ENCODE results near the gene PCGF3. TPM values are rescaled to one million over a fixed set of nuclear protein-coding genes. Genes with fewer than 3 reads are reported as not detected.
"Not testable (repeated sequence)": the region's sequence is repeated elsewhere in the genome, so short reads cannot be mapped to it uniquely, and the experiment has no call there.

Gene PCGF3
- total RNA-seq, 2 donors from 2014 or later: 34.4 to 35.3 TPM

DNA sequence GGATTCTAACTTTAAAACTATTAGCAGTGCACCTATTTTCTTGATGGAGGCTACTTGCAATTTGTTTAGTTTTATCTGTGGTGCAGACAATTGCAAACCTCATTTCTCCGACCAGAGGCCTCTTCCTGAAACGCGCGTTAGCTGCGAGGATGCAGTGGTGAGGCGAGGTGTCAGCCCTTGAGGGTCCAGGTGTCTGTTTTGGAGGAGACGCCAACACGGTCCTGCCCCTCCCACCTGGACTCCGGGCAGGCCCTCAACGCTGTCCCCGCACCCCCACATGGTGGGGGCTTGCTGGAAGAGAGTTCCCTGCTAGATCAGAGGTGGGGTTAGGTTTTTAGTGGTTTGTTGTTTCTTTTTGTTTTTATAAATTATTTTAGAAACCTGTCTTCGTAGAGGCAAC lies 34.4 kb downstream of the PCGF3 start:
- Mint-ChIP-seq H3K27ac (no peak overlapping the region), H3K36me3 (ENCODE audit: low read depth) (peaks cover 32% of the 10 kb centered on the region), H3K9me3 (no peaks in the 10 kb centered on the region), H3K27me3 (no peaks in the 10 kb centered on the region), H3K4me1 (no peaks in the 10 kb centered on the region), H3K4me3 (no peak overlapping the region)
- no peak for ATAC-seq (replicated peaks)

DNA sequence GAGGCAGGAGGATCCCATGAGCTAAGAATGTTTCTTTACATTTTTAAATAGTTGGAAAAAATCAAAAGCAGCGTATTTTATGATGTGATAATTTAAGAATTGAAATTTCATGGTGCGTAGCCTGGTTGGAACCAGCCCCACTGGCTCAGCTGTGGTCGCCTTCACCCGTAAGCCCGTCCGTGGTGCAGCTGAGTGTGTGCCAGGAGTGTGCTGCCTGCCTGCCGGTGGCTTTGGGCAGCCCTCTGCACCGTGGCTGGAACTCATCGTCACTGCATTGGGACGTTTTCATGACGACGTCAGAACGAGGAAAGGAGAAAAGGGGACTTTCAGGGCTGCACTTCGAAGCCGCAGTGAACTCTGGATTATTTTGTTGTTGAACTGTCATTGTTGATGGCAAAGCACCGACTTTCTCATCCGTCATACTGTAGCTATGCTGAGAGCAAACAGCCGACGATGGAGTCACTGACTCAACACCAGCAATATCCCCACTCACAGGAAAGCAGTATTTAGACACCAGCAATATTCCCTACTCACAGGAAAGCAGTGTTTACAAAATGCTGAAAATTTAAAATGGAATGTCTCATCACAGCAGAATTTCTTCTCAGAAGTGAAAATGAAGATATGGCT lies 35.1 kb downstream of the PCGF3 start:
- H3K36me3 Mint-ChIP-seq (ENCODE audit: low read depth): peaks cover 24% of the 10 kb centered on the region
- H3K4me1 Mint-ChIP-seq: no peaks in the 10 kb centered on the region
- H3K9me3 Mint-ChIP-seq: no peaks in the 10 kb centered on the region
- ATAC-seq (replicated peaks): no peak
- no peak overlapping the region for H3K27ac Mint-ChIP-seq
- H3K4me3 Mint-ChIP-seq: no peak overlapping the region
- H3K27me3 Mint-ChIP-seq: no peaks in the 10 kb centered on the region

DNA sequence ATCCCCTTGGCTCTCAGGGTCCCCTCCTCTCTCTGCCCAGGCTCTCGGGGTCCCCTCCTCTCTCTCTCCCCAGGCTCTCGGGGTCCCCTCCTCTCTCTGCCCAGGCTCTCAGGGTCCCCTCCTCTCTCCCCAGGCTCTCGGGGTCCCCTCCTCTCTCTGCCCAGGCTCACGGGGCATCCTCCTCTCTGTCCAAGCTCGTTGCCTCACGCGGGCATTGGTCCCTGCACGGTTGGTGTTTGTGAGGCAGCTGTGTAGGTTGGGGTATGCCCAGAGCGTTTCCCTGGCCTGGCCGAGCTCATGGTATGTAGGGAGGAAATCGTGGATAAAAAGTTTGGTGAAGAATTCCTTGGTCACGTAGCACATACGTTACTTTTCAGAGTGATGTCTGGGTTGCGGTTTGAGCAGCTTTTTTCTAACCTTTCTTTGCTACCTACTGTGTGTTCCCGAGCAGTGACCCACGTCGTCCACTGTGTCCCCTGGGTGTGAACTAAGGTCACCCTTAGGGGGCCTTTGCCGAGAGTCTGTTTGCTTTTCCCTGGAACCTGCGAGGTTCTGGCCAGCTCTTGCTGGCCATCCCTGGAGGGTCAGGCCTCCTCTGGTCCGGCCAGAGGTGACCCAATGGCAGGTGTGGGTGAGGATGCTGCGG lies 36.6 kb downstream of the PCGF3 start:
- H3K9me3 Mint-ChIP-seq: no peaks in the 10 kb centered on the region
- peak overlapping the region; percentile 52 for H3K27ac Mint-ChIP-seq
- no peaks in the 10 kb centered on the region for H3K27me3 Mint-ChIP-seq
- H3K4me3 Mint-ChIP-seq: no peak overlapping the region
- peak; percentile 14 for ATAC-seq (replicated peaks)
- peaks cover 22% of the 10 kb centered on the region for H3K36me3 Mint-ChIP-seq (ENCODE audit: low read depth)
- no peaks in the 10 kb centered on the region for H3K4me1 Mint-ChIP-seq

DNA sequence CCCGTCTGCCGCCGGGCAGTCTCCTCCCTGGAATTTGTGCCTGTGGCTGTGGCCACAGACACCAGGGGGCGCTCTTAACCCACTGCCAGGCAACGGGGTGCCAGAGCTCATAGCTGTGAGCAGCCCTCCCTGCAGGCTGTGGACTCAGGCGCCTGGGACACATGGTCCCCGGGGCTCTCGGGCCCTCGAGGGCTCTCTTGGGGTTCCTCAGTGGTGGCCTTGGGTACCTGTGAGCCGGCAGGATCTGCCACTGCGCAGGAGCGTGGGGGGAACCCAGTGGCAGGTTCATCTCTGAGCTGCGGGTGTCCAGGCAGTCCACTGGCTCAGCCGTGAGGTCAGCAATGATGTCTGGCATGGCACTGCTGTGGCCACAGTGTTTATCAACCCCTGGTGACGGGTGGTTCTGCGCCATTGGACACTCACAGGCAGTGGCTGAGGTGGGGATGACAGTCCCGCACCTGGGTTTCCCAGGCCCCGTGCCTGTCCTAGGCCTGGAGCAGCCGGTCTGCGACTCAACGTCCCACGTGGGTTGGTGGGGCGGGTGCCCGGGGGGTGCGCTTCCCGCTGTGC lies 37.2 kb downstream of the PCGF3 start:
- peak; percentile 91 for ATAC-seq (replicated peaks)
- no peaks in the 10 kb centered on the region for H3K9me3 Mint-ChIP-seq
- H3K4me1 Mint-ChIP-seq: no peaks in the 10 kb centered on the region
- peaks cover 19% of the 10 kb centered on the region for H3K36me3 Mint-ChIP-seq (ENCODE audit: low read depth)
- peak overlapping the region; percentile 52 for H3K27ac Mint-ChIP-seq
- no peaks in the 10 kb centered on the region for H3K27me3 Mint-ChIP-seq
- no peak overlapping the region for H3K4me3 Mint-ChIP-seq

DNA sequence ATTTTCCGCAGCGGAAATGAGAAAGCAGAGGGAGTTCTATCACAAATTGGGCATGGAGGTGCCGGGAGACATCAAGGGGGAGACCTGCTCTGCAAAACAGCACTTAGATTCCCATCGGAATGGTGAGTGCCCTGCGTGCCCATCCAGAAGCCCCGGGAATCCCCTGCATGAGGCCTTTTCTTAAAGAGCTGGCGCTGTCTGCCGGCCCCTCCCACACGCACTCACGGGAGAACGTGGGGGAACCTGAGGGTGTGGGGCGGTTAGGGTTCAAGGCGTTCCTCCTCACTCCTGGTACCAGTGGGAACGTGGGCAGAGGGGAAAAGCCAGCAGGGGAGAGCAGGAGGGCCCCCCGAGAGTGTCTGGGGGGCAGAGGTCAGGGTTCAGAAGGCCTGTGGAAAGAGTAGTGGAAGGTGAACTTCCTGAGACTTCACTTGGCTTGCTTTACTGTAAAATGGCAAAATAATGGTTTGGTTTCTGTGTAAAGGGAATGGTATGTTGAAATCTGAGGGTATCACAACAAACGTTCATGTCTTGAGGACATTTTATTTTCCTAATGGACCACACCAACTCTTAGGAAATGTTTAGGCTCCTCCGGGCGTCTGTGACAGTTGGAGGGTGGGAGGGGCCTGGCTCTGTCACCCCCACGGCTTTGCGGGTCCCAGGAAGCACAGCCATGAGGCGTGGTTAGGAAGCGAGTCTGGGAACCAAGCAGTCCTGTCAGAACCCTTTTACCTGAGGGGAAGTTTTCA lies 38.0 kb downstream of the PCGF3 start:
- no peak overlapping the region for H3K27ac Mint-ChIP-seq

DNA sequence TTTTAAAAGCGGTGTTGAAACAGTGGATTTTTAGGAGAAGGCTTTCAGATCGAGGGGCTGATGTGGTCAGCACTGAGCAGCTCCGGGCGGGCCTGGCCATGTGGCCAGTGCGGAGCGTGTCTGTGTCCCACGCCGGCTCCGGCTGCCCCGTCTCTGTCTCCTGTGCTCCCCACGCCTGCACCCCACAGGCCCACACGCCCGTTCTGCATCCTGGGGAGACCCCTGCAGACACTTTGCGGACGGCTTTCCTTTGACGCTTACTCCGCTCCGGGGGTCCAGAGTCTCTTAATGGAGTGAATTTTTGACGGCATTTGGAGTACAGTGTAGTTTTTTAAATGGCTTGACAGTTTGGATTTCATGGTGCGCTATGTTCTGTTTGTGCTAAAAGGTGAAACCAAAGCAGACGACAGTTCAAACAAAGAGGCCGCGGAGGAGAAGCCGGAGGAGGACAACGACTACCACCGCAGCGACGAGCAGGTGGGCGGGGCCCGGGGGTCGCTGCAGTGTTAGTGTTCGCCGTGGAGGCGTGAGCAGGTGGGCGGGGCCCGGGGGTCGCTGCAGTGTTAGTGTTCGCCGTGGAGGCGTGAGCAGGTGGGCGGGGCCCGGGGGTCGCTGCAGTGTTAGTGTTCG lies 38.7 kb downstream of the PCGF3 start:
- peaks cover 27% of the 10 kb centered on the region for H3K36me3 Mint-ChIP-seq (ENCODE audit: low read depth)
- no peaks in the 10 kb centered on the region for H3K9me3 Mint-ChIP-seq
- H3K4me3 Mint-ChIP-seq: no peak overlapping the region
- H3K27me3 Mint-ChIP-seq: no peaks in the 10 kb centered on the region
- no peak overlapping the region for H3K27ac Mint-ChIP-seq
- ATAC-seq (replicated peaks): no peak
- H3K4me1 Mint-ChIP-seq: no peaks in the 10 kb centered on the region

More for the DNA sequence above, 38.0 kb downstream of the PCGF3 start:
- H3K27me3 Mint-ChIP-seq: no peaks in the 10 kb centered on the region
- no peak overlapping the region for H3K4me3 Mint-ChIP-seq
- no peaks in the 10 kb centered on the region for H3K9me3 Mint-ChIP-seq
- no peak for ATAC-seq (replicated peaks)
- H3K36me3 Mint-ChIP-seq (ENCODE audit: low read depth): peaks cover 22% of the 10 kb centered on the region
- no peaks in the 10 kb centered on the region for H3K4me1 Mint-ChIP-seq

DNA sequence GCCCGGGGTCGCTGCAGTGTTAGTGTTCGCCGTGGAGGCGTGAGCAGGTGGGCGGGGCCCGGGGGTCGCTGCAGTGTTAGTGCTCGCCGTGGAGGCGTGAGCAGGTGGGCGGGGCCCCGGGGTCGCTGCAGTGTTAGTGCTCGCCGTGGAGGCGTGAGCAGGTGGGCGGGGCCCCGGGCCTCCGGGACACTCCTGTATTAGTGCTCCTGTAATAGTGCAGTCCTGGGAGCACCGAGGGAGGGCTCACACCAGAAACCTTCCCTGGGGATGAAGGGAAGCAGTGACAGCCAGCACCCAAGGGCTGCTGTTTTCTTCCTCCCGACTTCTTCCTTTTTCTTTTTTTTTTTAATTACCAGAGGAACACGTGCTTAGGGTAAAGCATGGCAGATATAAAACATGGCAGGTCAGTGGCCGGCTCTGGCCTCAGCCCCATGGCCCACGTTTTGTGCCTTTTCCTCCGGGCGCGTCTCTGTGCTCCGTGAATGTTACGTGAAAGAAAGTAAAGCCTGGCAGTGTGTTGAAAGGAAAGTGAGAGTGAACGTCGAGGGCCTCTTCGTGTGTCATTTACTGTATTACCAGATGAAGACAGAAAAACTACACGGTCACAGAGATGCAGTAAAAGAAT lies 42.0 kb downstream of the PCGF3 start:
- Mint-ChIP-seq H3K36me3 (ENCODE audit: low read depth) (peaks cover 51% of the 10 kb centered on the region), H3K27me3 (no peaks in the 10 kb centered on the region), H3K4me3 (no peak overlapping the region), H3K27ac (no peak overlapping the region), H3K4me1 (no peaks in the 10 kb centered on the region), H3K9me3 (no peaks in the 10 kb centered on the region)
- ATAC-seq (replicated peaks): no peak

DNA sequence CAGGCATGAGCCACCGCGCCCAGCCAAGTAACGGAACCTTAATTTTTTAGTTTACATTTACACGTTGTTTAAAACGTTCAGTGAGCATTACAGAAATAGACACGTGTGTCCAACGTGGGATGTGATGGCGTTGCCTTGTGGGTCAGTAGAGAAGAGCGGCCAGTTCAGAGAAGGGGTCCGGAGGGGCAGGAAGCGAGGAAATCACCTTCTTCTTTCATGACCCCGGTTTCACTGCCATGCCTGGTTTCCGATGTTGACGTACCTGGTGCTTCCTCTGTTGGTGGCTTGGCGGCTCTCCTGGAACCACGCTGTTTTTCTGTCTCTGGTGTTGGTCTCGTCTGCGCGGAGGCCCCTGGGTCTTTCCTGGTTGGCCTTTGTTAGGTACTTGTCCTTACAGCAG lies 42.8 kb downstream of the PCGF3 start:
- Mint-ChIP-seq H3K36me3 (ENCODE audit: low read depth) (peaks cover 50% of the 10 kb centered on the region), H3K4me3 (no peak overlapping the region), H3K9me3 (no peaks in the 10 kb centered on the region), H3K4me1 (no peaks in the 10 kb centered on the region), H3K27ac (no peak overlapping the region), H3K27me3 (no peaks in the 10 kb centered on the region)
- ATAC-seq (replicated peaks): no peak

DNA sequence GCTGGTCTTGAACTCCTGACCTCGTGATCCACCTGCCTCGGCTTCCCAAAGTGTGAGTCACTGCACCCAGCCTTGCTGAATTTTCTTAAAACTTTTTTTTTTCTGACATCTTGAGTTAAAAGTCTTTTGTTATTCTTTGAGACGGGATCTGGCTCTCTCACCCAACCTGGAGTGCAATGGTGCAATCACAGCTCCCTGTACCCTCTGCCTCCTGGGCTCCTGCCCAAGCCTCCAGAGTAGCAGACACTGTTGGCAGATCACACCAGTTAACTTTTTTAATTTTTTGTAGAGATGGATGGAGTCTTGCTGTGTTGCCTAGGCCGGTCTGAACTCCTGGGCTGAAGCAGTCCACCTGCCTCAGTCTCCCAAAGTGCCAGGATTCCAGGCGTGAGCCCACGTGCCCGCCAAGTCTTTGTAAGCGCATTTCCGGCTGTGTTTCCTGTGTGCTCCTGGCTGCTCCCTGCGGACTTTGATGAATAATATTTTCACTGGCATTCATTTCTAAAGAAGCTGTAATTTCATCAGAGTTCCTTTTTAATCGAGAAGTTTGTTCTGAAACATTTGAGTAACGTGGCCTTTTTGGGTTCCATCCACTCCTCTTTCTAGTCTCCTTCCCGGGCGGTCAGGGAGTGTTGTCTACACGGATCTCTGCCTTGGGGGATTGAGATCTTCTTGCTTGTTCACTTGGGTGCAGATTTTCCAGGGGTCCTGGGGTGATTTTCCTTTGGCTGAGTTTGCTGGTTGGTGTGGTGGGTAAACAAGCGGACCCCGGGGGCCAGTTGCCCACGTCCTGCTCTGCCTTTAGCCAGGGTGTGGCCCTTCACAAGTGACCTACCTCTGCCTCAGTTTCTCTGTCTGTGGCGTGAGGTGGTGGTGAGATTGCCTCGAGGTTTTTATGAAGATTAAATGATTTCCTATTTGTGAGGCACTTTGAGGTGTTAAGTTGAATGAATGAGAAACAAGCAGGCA lies 44.4 kb downstream of the PCGF3 start:
- peaks cover 49% of the 10 kb centered on the region for H3K36me3 Mint-ChIP-seq (ENCODE audit: low read depth)
- H3K4me1 Mint-ChIP-seq: no peaks in the 10 kb centered on the region
- no peaks in the 10 kb centered on the region for H3K9me3 Mint-ChIP-seq
- no peak overlapping the region for H3K27ac Mint-ChIP-seq
- no peaks in the 10 kb centered on the region for H3K27me3 Mint-ChIP-seq
- no peak overlapping the region for H3K4me3 Mint-ChIP-seq
- no peak for ATAC-seq (replicated peaks)

DNA sequence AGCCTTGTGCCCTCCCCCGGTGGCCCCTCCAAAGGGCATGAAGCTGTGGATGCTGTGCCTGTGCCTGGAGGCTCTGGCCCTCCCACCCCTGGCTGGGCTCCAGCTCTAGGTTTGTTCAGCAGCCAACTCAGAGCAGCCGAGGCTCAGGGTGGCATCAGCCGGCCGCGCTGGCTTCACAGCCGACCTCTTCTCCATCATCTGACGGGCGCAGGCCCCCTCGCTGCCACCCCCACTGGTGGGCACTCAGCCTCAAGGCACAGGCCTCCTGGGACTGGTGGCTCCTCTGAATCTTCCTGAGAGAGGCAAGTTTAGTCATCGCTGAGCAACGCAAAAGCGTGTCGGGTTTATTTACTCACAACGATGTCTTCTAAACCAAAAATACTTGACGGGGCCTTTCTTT lies 46.0 kb downstream of the PCGF3 start:
- no peaks in the 10 kb centered on the region for H3K4me1 Mint-ChIP-seq
- no peak overlapping the region for H3K4me3 Mint-ChIP-seq
- no peak overlapping the region for H3K27ac Mint-ChIP-seq
- ATAC-seq (replicated peaks): no peak
- no peaks in the 10 kb centered on the region for H3K27me3 Mint-ChIP-seq
- no peaks in the 10 kb centered on the region for H3K9me3 Mint-ChIP-seq
- peaks cover 49% of the 10 kb centered on the region for H3K36me3 Mint-ChIP-seq (ENCODE audit: low read depth)

DNA sequence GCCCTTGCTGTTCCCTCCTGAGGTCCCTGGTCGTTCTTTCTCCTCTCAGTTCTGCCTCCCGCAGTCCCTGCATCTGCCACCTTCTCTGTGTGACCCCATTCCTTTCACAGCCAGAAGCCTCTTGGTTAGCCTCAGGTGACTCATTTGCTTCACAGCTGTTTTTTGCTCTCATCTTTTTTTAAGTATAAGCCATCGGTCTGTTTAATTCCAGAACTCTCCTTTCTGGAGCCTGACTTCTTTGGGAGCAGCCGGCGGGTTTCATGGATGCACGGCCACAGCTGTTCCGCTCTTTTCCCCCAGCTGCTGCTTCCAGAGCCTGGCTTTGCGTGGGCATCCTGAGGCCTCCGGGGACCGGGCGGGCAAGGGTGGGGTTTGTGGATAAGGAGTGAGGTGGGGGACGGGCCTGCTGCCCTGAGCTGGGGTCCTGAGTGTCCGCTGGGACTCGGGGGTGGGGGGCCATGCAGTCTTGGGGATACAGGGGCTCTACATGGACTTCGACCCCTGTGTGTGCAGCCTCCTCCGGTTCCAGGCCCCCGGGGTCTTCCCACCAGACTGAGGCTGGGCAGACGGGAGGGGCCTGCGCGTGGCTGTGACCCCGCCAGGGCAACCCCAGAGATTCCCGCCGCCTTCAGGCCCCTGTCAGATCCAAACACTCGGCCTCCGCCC lies 46.7 kb downstream of the PCGF3 start:
- Mint-ChIP-seq H3K27ac (no peak overlapping the region), H3K36me3 (ENCODE audit: low read depth) (peaks cover 49% of the 10 kb centered on the region), H3K27me3 (no peaks in the 10 kb centered on the region), H3K4me1 (no peaks in the 10 kb centered on the region), H3K4me3 (no peak overlapping the region), H3K9me3 (no peaks in the 10 kb centered on the region)
- ATAC-seq (replicated peaks): no peak

DNA sequence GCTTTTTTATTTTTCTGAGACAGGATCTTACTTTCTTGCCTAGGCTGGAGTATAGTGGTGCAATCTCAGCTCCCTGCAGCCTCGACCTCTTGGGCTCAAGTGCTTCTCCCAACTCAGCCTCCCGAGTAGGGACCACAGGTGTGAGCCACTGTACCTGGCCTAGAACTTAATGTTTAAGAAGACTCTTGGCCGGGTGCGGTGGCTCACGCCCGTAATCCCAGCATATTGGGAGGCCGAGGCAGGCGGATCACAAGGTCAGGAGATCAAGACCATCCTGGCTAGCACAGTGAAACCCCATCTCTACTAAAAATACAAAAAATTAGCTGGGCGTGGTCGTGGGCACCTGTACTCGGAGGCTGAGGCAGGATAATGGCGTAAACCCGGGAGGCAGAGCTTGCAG lies 47.6 kb downstream of the PCGF3 start:
- not testable (repeated sequence) for H3K27ac Mint-ChIP-seq; ATAC-seq (replicated peaks); H3K9me3 Mint-ChIP-seq; H3K4me3 Mint-ChIP-seq; H3K4me1 Mint-ChIP-seq; H3K27me3 Mint-ChIP-seq
- peaks cover 43% of the 10 kb centered on the region for H3K36me3 Mint-ChIP-seq (ENCODE audit: low read depth)
